GM21529 (cell line): Measurements from ENCODE around the gene VAMP8.
"Not testable (repeated sequence)": the region's sequence is repeated elsewhere in the genome, so short reads cannot be mapped to it uniquely, and the experiment has no call there.

Source experiments
- ATAC-seq: cut with Tn5 transposase; IDR thresholded peaks from one replicate; pipeline ENCODE4 v1.9.1; 2021; ENCODE audit not compliant: unreplicated experiment

VAMP8 gene

DNA sequence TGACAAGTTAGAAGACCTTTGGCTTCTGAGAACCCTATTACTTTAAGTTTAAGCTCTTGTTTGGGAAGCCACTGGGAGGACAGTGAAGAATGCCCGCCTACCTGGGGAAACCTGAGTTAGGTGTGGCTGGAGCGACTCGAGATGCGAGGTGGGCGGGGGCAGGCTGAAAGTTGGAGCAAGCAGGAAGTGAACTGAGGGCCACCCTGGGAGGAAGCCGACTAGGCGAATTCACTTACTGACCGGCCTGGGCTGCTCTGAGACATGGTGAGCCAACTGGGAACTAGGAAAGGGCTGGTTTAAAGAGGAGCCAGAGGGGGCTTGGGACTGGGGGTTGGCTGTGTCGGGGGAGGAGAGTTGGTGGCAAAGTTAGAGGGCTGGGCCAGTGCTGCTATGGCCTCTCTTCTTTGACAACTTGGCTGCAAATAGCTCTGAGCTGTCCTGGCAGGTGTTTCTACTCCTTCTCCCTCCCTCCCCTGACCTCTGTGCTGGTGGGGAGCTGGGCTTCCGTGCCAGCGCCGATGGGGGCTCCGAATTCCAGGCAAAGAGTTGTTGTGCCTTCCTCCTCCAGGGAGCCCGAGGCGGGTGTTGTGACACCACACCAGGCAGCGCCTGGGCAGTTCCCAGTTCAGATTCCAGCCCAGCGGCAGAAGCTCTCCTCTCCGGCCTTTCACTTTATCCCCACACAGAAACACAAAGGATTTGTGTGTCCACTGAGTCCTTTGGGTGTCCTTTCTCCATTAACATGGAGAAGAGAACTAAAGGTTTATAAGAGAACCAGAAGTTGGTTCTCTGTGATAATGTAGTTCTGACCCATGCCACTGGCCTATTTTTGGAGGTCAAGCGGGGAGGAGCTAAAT lies at the start of gene VAMP8:
VAMP8 (plus strand) TSS at position 201 of the 857 bp plus-strand sequence; CDS start at position 262, 61 bp downstream.
- peak; percentile 77 for ATAC-seq

- ATAC-seq = no peak
Measured at GRCh38 chr2:85527787-85528186, 49.6 kb upstream of the VAMP8 start.

DNA sequence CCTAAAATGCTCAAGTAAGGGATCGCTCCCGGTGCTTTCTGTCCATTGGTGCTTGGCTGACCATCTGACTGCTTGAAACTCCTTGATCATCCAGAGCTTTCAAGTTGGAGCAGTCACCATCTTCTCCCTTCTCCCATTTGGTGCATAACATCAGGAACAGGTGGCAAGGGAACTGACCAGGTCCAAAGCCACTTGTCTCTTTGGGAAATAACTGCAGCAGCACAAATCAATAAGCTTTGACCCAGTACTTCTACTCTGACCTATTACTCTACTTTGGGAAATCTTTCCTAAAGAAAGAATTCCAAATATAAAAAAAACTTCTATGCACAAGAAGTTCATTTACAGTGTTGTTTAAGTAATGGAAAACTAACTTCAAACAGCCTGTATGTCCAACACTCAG lies 49.0 kb upstream of the VAMP8 start:
- ATAC-seq = no peak

DNA sequence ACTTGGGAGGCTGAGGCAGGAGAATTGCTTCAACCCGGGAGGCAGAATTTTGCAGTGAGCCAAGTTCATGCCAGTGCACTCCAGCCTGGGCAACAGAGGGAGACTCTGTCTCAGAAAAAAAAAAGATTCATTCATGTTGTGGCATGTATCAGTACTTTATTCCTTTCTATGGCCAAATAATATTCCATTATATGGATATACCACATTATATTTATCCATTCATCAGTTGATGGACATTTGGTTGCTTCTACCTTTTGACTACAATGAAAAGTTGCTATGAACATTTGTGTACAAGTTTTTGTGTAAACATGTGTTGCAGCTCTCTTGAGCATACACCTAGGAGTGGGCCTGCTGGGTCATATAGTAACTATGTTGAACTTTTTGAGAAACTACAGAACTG lies 47.6 kb upstream of the VAMP8 start:
- no peak for ATAC-seq

DNA sequence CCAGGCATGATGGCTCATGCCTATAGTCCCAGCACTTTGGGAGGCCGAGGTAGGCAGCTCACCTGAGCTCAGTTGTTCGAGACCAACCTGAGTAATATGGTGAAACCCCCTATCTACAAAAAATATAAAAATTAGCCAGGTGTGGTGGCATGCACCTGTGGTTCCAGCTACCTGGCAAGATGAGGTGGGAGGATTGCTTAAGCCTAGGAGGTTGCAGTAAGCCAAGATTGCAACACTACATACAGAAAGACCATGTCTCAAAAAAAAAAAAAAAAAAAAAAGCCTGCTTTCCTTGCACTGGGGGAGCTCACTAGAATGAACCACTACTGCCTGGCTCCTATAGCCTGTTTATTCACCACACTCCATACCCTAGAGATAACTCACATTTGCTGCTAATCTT lies 45.8 kb upstream of the VAMP8 start:
- ATAC-seq = no peak

DNA sequence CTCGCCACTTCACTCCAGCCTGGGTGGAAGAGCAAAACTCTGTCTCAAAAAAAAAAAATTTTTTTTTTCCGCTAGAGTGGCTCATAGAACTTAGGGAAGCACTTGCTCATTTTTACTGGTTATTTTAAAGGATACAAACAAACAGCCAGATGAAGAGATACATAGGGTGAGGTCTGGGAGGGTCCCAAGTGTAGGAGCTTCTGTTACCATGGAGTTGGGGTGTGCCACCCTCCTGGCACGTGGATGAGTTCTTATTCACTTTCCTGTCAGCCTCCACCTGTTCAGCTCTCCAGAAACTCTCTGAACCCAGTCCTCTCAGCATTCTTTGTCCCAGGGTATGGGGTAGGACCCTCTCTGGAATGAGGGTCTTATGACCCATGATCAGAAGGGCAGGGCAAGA lies 43.3 kb upstream of the VAMP8 start:
- ATAC-seq = no peak

DNA sequence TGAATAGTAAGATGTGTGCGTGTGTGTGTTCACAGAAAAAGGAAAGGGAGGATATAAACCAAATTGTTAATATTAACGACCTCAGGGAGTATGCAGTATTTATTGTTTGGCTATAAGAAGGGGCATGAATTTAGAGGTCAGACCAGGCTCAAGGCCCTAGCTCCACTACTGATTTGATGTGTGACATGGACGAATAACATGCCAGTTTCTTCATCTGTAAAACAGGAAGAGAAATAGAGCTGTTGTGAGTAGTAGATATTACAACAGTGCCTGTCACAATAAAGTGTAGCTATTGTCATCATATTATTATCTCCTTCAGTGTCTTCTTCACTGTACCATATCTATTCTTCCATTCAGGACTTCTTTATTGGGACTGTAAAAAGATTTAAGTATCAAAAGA lies 42.5 kb upstream of the VAMP8 start:
- ATAC-seq = no peak

- ATAC-seq = no peak
Measured at GRCh38 chr2:85536479-85536878, 40.9 kb upstream of the VAMP8 start.

DNA sequence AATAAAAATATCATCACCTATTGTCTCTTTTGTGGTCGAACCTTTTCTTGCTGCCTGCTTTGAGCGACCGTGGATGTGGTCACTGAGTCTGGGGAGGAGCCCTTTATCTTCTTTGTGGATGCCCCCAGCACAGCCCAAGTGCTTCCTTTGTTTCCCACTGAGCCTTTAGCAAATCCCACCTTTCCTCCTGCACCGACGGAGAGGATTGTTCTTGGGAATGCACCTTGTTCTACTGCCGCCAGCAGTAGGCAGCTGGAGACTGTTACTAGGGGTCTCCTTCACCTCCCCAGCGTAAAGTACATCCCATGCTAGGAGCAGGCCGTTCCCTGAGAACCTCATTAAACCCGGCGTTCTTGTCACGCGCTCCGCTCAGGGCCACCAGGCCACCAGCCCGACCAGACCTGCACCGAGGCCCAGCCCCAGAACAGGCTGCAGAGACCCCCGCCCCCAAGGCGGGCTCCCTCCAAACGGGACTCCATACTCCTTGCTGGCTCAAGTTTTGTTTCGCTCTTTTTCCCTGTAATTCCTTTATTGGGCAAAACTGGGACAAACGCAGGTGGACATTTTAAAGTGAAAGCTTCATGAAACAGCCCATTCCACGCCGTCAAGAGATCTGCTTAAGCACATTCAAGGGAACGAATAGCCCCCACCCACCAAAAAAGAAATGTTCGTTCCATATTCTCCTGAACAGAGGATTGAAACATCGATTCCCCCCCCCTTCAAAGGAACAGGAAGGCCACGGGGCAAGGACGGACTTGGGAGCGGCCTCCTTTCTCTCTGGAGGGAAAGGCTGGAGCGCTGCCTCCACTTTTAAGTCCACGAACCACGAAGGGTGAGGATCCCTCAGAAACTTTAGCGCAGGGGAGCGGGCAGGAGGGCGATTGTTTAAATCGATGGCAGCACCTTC lies 39.5 kb upstream of the VAMP8 start:
- no peak for ATAC-seq

DNA sequence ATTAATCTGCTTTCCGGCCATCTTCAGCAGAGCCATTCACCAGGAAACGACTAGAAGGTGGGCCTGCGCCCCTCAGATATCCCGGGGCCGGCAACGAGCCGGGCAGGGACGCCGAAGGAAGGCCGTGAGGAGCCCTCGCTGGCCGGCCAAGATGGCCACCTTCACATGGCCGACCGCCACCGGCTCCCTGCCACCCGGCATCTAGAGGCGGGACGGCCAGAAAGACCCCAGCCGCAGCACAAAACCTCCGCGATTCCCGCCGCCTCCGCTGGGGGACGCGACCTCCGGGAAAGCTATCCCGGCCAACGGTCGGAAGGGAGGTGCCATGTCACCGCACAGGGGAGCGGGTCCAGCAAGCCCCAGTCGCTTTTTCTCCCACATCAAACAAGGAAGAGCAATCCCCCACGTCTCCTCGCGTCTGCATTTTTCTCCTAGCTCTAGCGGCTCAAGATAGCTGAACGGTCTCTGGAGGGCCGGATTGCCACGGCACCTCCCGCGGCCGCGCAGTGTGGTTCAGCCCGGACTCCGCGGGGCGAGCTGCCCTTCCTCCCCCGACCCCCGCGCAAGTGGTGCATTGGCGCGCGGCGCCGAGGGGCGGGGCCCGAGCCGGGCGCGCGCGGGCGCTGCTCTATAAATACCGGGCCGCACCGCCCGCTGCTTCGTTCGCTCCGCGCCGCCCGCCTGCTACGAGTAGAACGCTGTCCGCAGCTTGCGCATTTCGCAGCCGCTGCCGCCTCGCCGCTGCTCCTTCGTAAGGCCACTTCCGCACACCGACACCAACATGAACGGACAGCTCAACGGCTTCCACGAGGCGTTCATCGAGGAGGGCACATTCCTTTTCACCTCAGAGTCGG lies 38.7 kb upstream of the VAMP8 start, which contains the start of gene MAT2A:
MAT2A (plus strand) TSS at position 662 of the 854 bp plus-strand sequence; CDS start at position 782, 120 bp downstream.
- peak; percentile 75 for ATAC-seq

- ATAC-seq = peak; percentile 25
Measured at GRCh38 chr2:85539361-85540132, 37.8 kb upstream of the VAMP8 start.

DNA sequence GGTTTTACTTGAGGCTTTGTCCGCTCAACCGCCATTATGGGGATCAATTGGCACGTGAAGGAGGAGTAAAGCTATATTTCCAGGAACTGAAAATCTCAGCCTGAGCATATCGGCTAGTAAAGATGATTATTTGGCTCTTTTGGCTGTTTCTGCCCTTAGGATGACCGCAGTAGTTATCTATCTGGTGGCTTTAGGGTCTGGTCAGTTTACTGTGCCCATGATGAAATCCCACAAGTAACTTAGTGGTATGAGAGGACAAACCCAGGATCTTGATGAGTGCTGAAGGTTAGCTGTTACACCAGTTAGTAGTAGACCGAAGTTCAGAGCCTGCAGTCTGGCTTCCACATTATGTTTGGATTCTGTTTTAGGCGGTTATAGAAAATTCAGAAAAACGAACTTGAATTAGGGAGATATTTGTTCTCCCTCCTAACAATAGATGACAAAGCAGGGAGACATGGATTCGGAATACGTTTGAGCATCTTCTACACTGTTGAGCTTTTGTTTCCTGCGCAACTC lies 37.2 kb upstream of the VAMP8 start:
- ATAC-seq = no peak

GRCh38 chr2:85541262-85541661 lies 36.1 kb upstream of the VAMP8 start:
- no peak for ATAC-seq

DNA sequence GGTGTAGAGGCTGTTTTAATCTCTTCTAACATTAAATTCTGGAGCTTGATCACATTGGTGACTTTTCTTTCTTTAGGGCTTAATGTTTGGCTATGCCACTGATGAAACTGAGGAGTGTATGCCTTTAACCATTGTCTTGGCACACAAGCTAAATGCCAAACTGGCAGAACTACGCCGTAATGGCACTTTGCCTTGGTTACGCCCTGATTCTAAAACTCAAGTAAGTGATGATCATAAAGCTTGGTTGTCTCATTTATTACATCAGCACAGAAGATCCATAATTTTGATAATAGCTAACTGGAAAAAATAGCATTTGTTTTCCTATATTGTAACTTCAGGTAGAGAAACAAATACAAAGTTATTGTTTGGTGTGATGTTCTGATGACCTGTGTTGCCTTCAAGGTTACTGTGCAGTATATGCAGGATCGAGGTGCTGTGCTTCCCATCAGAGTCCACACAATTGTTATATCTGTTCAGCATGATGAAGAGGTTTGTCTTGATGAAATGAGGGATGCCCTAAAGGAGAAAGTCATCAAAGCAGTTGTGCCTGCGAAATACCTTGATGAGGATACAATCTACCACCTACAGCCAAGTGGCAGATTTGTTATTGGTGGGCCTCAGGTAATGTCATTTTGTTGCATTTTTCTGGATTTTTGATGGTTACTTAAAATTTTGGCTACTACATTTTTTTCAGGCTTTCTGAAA lies 35.5 kb upstream of the VAMP8 start:
- no peak for ATAC-seq

DNA sequence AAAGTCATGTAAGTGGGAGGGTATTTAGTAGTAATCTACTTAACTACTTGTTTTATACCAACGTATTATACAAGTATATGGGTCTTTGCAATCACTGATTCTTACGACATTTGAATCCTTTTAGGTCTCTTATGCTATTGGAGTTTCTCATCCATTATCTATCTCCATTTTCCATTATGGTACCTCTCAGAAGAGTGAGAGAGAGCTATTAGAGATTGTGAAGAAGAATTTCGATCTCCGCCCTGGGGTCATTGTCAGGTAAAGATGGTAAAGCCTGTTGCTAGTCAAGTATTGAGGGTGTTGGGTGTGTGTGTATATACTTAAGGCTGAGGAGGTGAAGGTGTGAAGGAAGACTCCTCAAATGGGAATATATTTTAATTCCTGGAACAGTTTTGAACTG lies 34.6 kb upstream of the VAMP8 start:
- ATAC-seq = no peak

DNA sequence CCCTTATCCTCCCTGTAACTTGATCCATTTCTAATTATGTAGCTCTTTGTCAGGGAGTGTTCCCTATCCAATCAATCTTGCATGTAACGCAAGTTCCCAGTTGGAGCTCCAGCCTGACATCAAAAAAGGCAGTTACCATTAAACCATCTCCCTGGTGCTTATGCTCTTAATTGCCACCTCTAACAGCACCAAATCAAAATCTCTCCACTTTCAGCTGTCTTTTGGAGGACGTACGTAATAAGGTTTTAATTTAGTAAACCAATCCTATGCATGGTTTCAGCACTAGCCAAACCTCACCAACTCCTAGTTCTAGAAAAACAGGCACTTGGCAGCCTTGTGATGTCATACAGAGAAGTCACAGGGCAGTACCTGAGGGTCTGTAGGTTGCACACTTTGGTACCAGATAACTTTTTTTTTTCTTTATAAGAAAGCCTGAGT lies 33.1 kb upstream of the VAMP8 start:
- ATAC-seq = not testable (repeated sequence)

DNA sequence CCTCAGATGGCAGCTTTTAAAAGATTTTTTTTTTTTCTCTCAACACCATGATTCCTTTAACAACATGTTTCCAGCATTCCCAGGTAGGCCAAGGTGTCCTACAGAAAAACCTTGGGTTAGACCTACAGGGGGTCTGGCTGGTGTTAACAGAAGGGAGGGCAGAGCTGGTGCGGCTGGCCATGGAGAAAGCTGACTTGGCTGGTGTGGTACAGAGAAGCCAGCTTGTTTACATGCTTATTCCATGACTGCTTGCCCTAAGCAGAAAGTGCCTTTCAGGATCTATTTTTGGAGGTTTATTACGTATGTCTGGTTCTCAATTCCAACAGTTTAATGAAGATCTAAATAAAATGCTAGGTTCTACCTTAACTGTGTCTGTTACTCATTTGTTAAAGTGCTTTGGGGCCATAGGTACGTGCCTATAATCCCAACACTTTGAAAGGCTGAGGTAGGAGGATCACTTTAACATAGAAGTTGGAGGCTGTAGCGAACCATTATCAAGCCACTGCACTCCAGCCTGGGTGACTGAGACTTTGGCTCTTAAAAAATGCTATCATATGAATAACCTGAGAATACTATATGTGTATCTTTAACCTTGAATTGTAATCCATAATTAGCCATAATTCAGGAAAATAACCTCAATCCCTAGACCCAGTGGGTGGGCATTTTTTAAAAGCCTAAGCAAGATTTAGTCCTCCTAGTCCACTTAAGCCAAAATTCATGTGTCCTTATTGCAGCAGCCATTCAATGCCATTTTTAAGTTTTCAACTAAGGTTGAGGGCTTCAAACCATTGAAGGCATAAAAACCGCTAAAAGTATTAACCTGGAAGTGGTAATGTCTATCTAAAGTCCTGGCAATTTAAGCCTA lies 32.2 kb upstream of the VAMP8 start:
- ATAC-seq = not testable (repeated sequence)

DNA sequence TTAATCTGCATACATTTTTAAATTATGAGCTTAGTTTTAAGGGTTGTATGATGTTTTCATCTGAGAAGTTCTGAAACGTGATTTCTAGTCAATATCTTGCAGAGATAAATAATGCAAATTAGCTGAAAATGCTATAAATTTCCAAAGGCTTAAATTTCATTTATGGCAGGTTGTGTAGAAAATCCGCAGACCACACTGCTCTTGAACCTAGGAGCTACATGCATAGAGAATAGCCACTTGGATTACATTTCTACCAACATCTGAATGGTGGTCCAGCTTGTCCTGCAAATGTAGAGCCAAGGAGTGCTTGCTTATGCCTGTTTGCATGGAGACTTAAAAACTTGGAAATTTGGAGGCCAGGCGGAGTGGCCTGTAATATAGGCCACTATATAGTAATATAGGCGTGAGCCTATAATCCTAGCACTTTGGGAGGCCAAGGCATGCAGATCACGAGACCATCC lies 31.6 kb upstream of the VAMP8 start:
- ATAC-seq = no peak
